Testis (tissue), 5 donors: ENCODE measurements around the gene CBLC. TPM values are rescaled to one million over a fixed set of nuclear protein-coding genes. Genes with fewer than 3 reads are reported as not detected.

Source experiments
- DNase-seq: peaks from one replicate; pipeline ENCODE4 v3.0.0-alpha.2; 2019
- H3K27ac ChIP-seq, 2 donors: fragments of 200-600 bp; sonication (generic); one replicate each; pipeline ENCODE4 v1.5.1; 2019
- H3K27me3 ChIP-seq: fragments of 200-600 bp; sonication (generic); one replicate; pipeline ENCODE4 v1.5.1; 2019
- H3K36me3 ChIP-seq: fragments of 200-600 bp; sonication (generic); one replicate; pipeline ENCODE4 v1.5.1; 2017; ENCODE audit warnings: low read depth; ENCODE audit errors: missing control alignments
- H3K4me1 ChIP-seq: fragments of 200-600 bp; sonication (generic); one replicate; pipeline ENCODE4 v1.5.1; 2019
- H3K4me3 ChIP-seq, 2 donors: fragments of 200-600 bp; sonication (generic); one replicate each; pipeline ENCODE4 v1.5.1; 2017 to 2019
- H3K9me3 ChIP-seq: fragments of 200-600 bp; sonication (generic); one replicate; pipeline ENCODE4 v1.5.1; 2017
- POLR2A ChIP-seq: fragments of 450-650 bp; IDR thresholded peaks from one replicate; pipeline ENCODE4 v1.6.1; 2017; ENCODE audit warnings: antibody characterized with exemption, mild to moderate bottlenecking, moderate library complexity
- WGBS, 2 donors: methylation state at CpG; one replicate each; pipeline ENCODE4 v1.1.5; 2018; 5-methylcytosine and 5-hydroxymethylcytosine counted together
- intact Hi-C: fragments of 100-400 bp; cut with DNase I; formaldehyde crosslinking; loops from one replicate; pipeline ENCODE4 v1.15.1; 2023; ENCODE audit warnings: low total_unique reads
- long read RNA-seq, 2 donors: transcript quantifications; one replicate each; lab custom pipeline, GENCODE V29; 2026
- polyA plus RNA-seq: library from polyadenylated mRNA; stranded (reverse); fragments of 350-450 nt; fragmentation: Illumina TruSeq; extraction: RNeasy Lipid Tissue Mini Kit (QIAGEN cat#74804); gene quantifications from one replicate; pipeline ENCODE4 v1.2.3, GENCODE V29; 2014; ENCODE audit warnings: low read depth, low replicate concordance; ENCODE audit not compliant: insufficient read depth
- total RNA-seq, 2 donors: library from RNA; depleted of rRNA; stranded (reverse); fragments of >200 nt; gene quantifications; one replicate each; pipeline ENCODE4 v1.2.3, GENCODE V29; 2016
- TF ChIP-seq, protein P1 (sequence below), 3 experiments: fragments of 450-650 bp in 2 of 3; fragments of 200-600 bp in 1 of 3; sonication (generic) in 1 of 3; IDR thresholded peaks; one replicate each; pipeline ENCODE4 v1.5.1; 2016 to 2019; ENCODE audit warnings: antibody characterized with exemption in 3 of 3, mild to moderate bottlenecking in 2 of 3, moderate library complexity in 1 of 3

Gene CBLC
- total RNA-seq (1 to 10 TPM; 4.9 to 6.9 TPM), polyA plus RNA-seq (1.9 TPM)
- long read RNA-seq, donor 1 = 0 reads
- long read RNA-seq, donor 2 = 0 reads

- intact Hi-C loops = no loop called here
- Histone ChIP-seq H3K36me3 (no peaks in the 10 kb centered on the region), H3K4me1 (no peaks in the 10 kb centered on the region), H3K9me3 (no peaks in the 10 kb centered on the region), H3K4me3 (peak within 1 kb of the TSS; percentile 6 to 31), H3K27me3 (no peaks in the 10 kb centered on the region), H3K27ac (no peak within 1 kb of the TSS)
- TF ChIP-seq POLR2A = no peak
- TF ChIP-seq, protein P1, sequence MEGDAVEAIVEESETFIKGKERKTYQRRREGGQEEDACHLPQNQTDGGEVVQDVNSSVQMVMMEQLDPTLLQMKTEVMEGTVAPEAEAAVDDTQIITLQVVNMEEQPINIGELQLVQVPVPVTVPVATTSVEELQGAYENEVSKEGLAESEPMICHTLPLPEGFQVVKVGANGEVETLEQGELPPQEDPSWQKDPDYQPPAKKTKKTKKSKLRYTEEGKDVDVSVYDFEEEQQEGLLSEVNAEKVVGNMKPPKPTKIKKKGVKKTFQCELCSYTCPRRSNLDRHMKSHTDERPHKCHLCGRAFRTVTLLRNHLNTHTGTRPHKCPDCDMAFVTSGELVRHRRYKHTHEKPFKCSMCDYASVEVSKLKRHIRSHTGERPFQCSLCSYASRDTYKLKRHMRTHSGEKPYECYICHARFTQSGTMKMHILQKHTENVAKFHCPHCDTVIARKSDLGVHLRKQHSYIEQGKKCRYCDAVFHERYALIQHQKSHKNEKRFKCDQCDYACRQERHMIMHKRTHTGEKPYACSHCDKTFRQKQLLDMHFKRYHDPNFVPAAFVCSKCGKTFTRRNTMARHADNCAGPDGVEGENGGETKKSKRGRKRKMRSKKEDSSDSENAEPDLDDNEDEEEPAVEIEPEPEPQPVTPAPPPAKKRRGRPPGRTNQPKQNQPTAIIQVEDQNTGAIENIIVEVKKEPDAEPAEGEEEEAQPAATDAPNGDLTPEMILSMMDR (IDR thresholded peaks at IDR 0.05) = no peak
- WGBS, 2 donors = 18 to 30% methylated on average over 8 to 34 of the region's 47 CpGs
- peak; percentile 60 for DNase-seq
These were observed at the start of gene CBLC for GRCh38 chr19:44777715-44778347. CBLC (plus strand) TSS chr19:44777890; CDS start chr19:44777932, 42 bp downstream.

DNA sequence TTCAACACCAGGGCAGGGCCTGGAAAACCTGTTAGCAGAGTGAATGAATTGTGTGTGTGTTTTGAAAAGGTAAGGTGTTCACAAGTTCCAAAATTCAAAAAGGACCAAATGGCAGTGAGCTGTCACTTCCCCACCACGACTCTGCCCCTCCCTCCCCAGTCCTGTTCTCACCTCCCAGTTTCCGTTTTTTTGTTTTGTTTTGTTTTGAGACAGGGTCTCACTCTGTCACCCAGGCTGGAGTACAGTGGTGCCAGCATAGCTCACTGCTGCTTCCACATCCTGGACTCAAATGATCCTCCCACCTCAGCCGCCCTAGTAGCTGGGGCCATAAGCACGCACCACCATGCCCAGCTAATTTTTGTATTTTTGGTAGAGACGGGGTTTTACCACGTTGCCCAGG is 49.5 kb upstream of the CBLC start:
- 66 to 85% methylated on average over 6 of the region's 6 CpGs for WGBS, 2 donors
- H3K36me3 ChIP-seq = no peaks in the 10 kb centered on the region
- no peaks in the 10 kb centered on the region for H3K9me3 ChIP-seq
- no peak for DNase-seq
- H3K27me3 ChIP-seq = no peaks in the 10 kb centered on the region
- peaks cover 22% of the 10 kb centered on the region for H3K4me1 ChIP-seq
- no peak for TF ChIP-seq POLR2A
- TF ChIP-seq, protein P1 (IDR thresholded peaks at IDR 0.05) = no peak
- intact Hi-C loops = no loop called here
- H3K4me3 ChIP-seq = no peak overlapping the region
- no peak overlapping the region for H3K27ac ChIP-seq

DNA sequence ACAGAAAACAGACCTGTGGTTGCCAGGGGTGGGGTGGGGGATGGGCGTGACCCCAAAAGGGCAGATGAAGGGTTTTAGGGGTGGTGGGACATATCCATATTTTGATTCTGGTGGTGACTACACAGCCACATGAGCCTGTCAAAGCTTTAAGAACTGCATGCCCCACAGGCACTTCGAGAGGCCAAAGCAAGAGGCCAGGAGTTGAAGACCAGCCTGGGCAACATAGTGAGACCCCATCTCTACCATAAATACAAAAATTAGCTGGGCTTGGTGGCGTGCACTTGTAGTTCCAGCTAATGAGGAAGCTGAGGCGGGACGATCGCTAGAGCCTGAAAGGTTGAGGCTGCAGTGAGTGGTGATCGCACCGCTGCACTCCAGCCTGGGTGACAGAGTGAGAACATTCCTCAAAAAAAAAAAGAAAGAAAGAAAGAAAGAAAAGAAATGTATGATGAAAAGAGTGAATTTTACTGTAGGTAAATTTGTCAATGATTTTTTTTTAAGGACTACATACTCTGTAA is 48.1 kb upstream of the CBLC start:
- Histone ChIP-seq H3K27me3 (no peaks in the 10 kb centered on the region), H3K4me1 (peaks cover 12% of the 10 kb centered on the region), H3K9me3 (no peaks in the 10 kb centered on the region), H3K27ac (no peak overlapping the region), H3K4me3 (no peak overlapping the region), H3K36me3 (no peaks in the 10 kb centered on the region)
- intact Hi-C loops = no loop called here
- TF ChIP-seq, protein P1 (IDR thresholded peaks at IDR 0.05) = no peak
- no peak for TF ChIP-seq POLR2A
- no peak for DNase-seq
- WGBS, 2 donors = 89 to 93% methylated on average over 8 of the region's 8 CpGs

GRCh38 chr19:44731081-44731480 is 46.6 kb upstream of the CBLC start:
- 87 to 93% methylated on average over 5 of the region's 5 CpGs for WGBS, 2 donors
- no peaks in the 10 kb centered on the region for H3K27me3 ChIP-seq
- no peak for TF ChIP-seq POLR2A
- no peak for DNase-seq
- no peaks in the 10 kb centered on the region for H3K9me3 ChIP-seq
- intact Hi-C loops = no loop called here
- no peaks in the 10 kb centered on the region for H3K4me1 ChIP-seq
- H3K27ac ChIP-seq = no peak overlapping the region
- no peaks in the 10 kb centered on the region for H3K36me3 ChIP-seq
- no peak overlapping the region for H3K4me3 ChIP-seq

- no peak overlapping the region for H3K4me3 ChIP-seq
- 77 to 81% methylated on average over 5 of the region's 5 CpGs for WGBS, 2 donors
These were observed 46.1 kb upstream of the CBLC start for GRCh38 chr19:44731622-44732021.

More at GRCh38 chr19:44731622-44732021, 46.1 kb upstream of the CBLC start:
- Histone ChIP-seq H3K36me3 (no peaks in the 10 kb centered on the region), H3K4me1 (no peaks in the 10 kb centered on the region), H3K27ac (no peak overlapping the region), H3K9me3 (no peaks in the 10 kb centered on the region), H3K27me3 (no peaks in the 10 kb centered on the region)
- DNase-seq = no peak
- TF ChIP-seq POLR2A = no peak
- TF ChIP-seq, protein P1 (IDR thresholded peaks at IDR 0.05) = no peak
- intact Hi-C loops = no loop called here
